ENCODE measurements around the gene CDT1. TPM values are rescaled to one million over a fixed set of nuclear protein-coding genes. Genes with fewer than 3 reads are reported as not detected.
A peak's percentile ranks its signal among the peaks of the same experiment; 100 is the strongest.

The CDT1 gene
- polyA plus RNA-seq, 1 of the 3 experiments (the other 2 are of a cell fraction), result 6.1 TPM

DNA sequence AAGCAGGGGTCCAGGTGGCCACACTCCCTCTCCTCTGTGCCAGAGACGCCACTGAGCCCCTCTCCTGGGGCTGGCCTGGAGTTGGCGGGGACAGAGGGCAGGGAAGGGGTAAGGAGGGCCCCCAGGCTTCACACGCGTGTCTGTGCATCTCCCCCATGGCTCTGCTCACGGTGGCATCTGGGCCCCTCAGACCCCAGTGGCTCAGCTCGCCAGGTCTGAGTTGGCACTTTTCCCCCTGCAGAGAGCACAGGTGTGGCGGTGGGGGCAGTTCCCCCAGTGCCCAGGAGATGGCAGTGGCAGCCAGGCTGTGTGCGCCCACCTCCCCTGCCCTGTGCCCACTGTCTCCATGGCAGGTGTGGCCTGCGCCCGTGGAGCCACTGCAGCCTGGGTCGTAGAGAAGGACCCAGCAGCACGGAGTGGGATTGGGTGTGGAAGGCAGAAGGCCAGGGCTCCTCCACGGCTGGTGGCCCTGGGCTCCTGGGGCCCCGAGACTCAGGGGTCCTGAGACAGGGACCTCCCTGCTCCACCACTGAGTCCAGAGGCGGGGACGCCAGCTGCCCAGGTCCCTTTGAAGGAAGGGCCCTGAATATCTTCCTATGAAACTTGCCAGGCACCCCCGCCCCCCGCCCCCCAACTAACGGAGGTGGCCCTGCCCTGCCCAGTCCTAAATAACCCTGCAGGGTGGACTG lies 12.5 kb downstream of the CDT1 start:
- H3K9me3 ChIP-seq, result no peaks in the 10 kb centered on the region
- H4K20me1 ChIP-seq (ENCODE audit: insufficient read depth), result peaks cover under 1% of the 10 kb centered on the region; the same call in 1 of the 2 replicates
- no peak overlapping the region for H2AFZ ChIP-seq (ENCODE audit: low read depth)
- no peaks in the 10 kb centered on the region for H3K9me2 ChIP-seq
- H3K4me2 ChIP-seq, result no peak overlapping the region
- no peaks in the 10 kb centered on the region for H3K27me3 ChIP-seq (ENCODE audit: insufficient read depth)
- H3K9ac ChIP-seq, result no peak overlapping the region
- peak; percentile 86 for DNase-seq
- 32% methylated on average over 6 of the region's 19 CpGs for WGBS (ENCODE audit: low lambda C conversion rate)
- H3F3A ChIP-seq (replicated peaks; ENCODE audit: insufficient read depth), result peaks cover 13% of the 10 kb centered on the region
- H3K4me1 ChIP-seq (ENCODE audit: control insufficient read depth in 1 of 2, insufficient read depth in 2 of 2, low read depth in 1 of 2, low read length in 1 of 2), result peaks cover 0 to 12% of the 10 kb centered on the region in 2 experiments; a peak in 1 of 4 replicates
- H3K27ac ChIP-seq (ENCODE audit: low read depth in 2 of 2, low read length in 1 of 2), result no peak overlapping the region
- H3K79me2 ChIP-seq (ENCODE audit: insufficient read depth), result peaks cover 1% of the 10 kb centered on the region
- ChIA-PET POLR2A (no interaction called here), CTCF (interaction anchor here (0.6 to 9.1 kb wide), 31 partner anchors 9 to 402 kb away, joined by 3 to 82 read pairs (median 5); partner anchors contain the start of genes CDH15, GALNS, TRAPPC2L and ZNF778)
- TF ChIP-seq SMC3 (IDR thresholded peaks at IDR 0.05; ENCODE audit: low read depth, low read length), result peak; percentile 64
- no peak for TF ChIP-seq TEAD4 (IDR thresholded peaks at IDR 0.05; ENCODE audit: borderline replicate concordance, insufficient read depth)
- TF ChIP-seq, protein P1, sequence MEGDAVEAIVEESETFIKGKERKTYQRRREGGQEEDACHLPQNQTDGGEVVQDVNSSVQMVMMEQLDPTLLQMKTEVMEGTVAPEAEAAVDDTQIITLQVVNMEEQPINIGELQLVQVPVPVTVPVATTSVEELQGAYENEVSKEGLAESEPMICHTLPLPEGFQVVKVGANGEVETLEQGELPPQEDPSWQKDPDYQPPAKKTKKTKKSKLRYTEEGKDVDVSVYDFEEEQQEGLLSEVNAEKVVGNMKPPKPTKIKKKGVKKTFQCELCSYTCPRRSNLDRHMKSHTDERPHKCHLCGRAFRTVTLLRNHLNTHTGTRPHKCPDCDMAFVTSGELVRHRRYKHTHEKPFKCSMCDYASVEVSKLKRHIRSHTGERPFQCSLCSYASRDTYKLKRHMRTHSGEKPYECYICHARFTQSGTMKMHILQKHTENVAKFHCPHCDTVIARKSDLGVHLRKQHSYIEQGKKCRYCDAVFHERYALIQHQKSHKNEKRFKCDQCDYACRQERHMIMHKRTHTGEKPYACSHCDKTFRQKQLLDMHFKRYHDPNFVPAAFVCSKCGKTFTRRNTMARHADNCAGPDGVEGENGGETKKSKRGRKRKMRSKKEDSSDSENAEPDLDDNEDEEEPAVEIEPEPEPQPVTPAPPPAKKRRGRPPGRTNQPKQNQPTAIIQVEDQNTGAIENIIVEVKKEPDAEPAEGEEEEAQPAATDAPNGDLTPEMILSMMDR (IDR thresholded peaks at IDR 0.05), result peak; percentile 72
- no peak for TF ChIP-seq YY1 (IDR thresholded peaks at IDR 0.05; ENCODE audit: low read depth)
- TF ChIP-seq RAD21 (IDR thresholded peaks at IDR 0.05; ENCODE audit: low read length), result peak; percentile 84
- peak; percentile 23; the same call in 1 of the 2 replicates for TF ChIP-seq SIN3A (IDR thresholded peaks at IDR 0.05; ENCODE audit: borderline replicate concordance, low read depth, low read length)
- no peak overlapping the region; a peak in 1 of 4 replicates for H3K4me3 ChIP-seq (ENCODE audit: low read depth in 2 of 2, low read length in 1 of 2)
- no peaks in the 10 kb centered on the region for H3K36me3 ChIP-seq (replicated peaks in 1 of 2; ENCODE audit: control insufficient read depth in 1 of 2, insufficient read depth in 2 of 2, low read length in 1 of 2)

DNA sequence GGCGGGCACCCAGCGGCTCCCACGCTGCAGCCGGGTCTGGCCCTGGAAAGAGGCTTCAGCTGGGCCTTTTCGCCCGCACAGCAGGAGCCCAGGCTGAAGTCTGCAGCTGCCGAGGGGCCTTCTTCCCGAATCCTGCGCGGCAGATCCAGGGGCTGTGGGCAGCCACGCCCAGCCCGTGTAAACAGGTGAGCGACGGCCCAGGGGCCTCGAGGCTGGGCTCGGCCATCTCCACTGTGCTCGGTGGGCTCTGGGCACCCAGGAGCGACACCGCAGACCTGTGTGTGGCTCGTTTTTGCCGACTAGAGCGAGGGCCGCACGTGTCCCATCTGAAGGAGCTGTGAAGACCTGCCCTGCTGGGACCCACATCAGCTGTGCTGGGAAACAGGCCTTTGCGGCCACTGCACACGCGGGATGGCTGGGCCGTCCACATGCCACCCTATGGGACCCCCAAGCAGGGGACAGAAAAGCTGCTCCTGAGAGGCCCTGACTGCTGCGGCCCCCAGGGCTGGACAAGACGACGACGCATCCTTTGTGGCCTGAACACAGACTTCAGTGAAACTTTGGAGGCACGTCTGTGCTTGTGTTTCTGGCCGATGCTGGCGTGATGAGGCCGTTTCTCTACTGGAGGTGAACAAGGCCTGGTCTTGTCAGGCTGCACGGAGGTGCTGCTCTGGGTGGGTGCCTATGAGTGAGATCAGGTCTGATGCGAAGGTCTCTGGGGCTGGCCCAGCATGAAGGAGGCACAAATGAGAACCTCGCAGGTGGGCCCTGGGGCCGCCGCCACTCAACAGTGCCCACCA lies 13.3 kb downstream of the CDT1 start:
- no peaks in the 10 kb centered on the region for H3K27me3 ChIP-seq (ENCODE audit: insufficient read depth)
- no peak for DNase-seq
- POLR2A ChIA-PET, result interaction anchor here (1.1 kb wide), 1 partner anchor 41 kb away, joined by 3 read pairs; no protein-coding TSS in a partner anchor
- peaks cover 0 to 11% of the 10 kb centered on the region in 2 experiments; a peak in 1 of 4 replicates for H3K4me1 ChIP-seq (ENCODE audit: control insufficient read depth in 1 of 2, insufficient read depth in 2 of 2, low read depth in 1 of 2, low read length in 1 of 2)
- H3K27ac ChIP-seq (ENCODE audit: low read depth in 2 of 2, low read length in 1 of 2), result no peak overlapping the region
- H3K36me3 ChIP-seq (replicated peaks in 1 of 2; ENCODE audit: control insufficient read depth in 1 of 2, insufficient read depth in 2 of 2, low read length in 1 of 2), result no peaks in the 10 kb centered on the region
- H2AFZ ChIP-seq (ENCODE audit: low read depth), result no peak overlapping the region
- CTCF ChIA-PET, result interaction anchor here (0.6 to 9.1 kb wide), 17 partner anchors 10 to 401 kb away, joined by 3 to 82 read pairs (median 6); partner anchors contain the start of genes CDH15, GALNS, TRAPPC2L and ZNF778
- no peaks in the 10 kb centered on the region for H3K9me3 ChIP-seq
- peaks cover 12% of the 10 kb centered on the region for H3F3A ChIP-seq (replicated peaks; ENCODE audit: insufficient read depth)
- H3K79me2 ChIP-seq (ENCODE audit: insufficient read depth), result no peaks in the 10 kb centered on the region
- H3K4me2 ChIP-seq, result no peak overlapping the region
- no peaks in the 10 kb centered on the region for H3K9me2 ChIP-seq
- H4K20me1 ChIP-seq (ENCODE audit: insufficient read depth), result no peaks in the 10 kb centered on the region
- H3K4me3 ChIP-seq (ENCODE audit: low read depth in 2 of 2, low read length in 1 of 2), result no peak overlapping the region
- H3K9ac ChIP-seq, result no peak overlapping the region
- TF ChIP-seq, protein P2, sequence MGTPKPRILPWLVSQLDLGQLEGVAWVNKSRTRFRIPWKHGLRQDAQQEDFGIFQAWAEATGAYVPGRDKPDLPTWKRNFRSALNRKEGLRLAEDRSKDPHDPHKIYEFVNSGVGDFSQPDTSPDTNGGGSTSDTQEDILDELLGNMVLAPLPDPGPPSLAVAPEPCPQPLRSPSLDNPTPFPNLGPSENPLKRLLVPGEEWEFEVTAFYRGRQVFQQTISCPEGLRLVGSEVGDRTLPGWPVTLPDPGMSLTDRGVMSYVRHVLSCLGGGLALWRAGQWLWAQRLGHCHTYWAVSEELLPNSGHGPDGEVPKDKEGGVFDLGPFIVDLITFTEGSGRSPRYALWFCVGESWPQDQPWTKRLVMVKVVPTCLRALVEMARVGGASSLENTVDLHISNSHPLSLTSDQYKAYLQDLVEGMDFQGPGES (IDR thresholded peaks at IDR 0.05; ENCODE audit: low read depth, low read length), result no peak
- TF ChIP-seq, protein P3, sequence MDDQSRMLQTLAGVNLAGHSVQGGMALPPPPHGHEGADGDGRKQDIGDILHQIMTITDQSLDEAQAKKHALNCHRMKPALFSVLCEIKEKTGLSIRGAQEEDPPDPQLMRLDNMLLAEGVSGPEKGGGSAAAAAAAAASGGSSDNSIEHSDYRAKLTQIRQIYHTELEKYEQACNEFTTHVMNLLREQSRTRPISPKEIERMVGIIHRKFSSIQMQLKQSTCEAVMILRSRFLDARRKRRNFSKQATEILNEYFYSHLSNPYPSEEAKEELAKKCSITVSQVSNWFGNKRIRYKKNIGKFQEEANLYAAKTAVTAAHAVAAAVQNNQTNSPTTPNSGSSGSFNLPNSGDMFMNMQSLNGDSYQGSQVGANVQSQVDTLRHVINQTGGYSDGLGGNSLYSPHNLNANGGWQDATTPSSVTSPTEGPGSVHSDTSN (IDR thresholded peaks at IDR 0.05), result no peak
- TF ChIP-seq FOXJ3 (CRISPR knock-in tag; IDR thresholded peaks at IDR 0.05) (no peak), FOXM1 (IDR thresholded peaks at IDR 0.05; ENCODE audit: low read depth) (no peak), GABPA (IDR thresholded peaks at IDR 0.05; ENCODE audit: low read depth) (no peak)
- 90% methylated on average over 21 of the region's 41 CpGs for WGBS (ENCODE audit: low lambda C conversion rate)

All from SK-N-SH (cell line).